Activated T-cell treated with anti-CD3 and anti-CD28 coated beads, Interleukin-2, amount 50 U/mL, for 24 hours (primary cell): ENCODE results near the gene TLR5.

Experiments used
- DNase-seq: peaks from one replicate; pipeline ENCODE4 v3.0.0-alpha.2; 2020
- H3K27ac Mint-ChIP-seq: 2 replicates; pipeline ENCODE4 v1.8.0; 2020; ENCODE audit warnings: mild to moderate bottlenecking, mixed read lengths
- H3K27me3 Mint-ChIP-seq: 2 replicates; pipeline ENCODE4 v1.8.0; 2020; ENCODE audit warnings: mixed read lengths
- H3K36me3 Mint-ChIP-seq: 2 replicates; pipeline ENCODE4 v1.8.0; 2020; ENCODE audit warnings: low read depth, mixed read lengths
- H3K4me1 Mint-ChIP-seq: 2 replicates; pipeline ENCODE4 v1.8.0; 2020; ENCODE audit warnings: low read depth, mixed read lengths
- H3K4me3 Mint-ChIP-seq: 2 replicates; pipeline ENCODE4 v1.8.0; 2020; ENCODE audit warnings: mild to moderate bottlenecking, moderate library complexity, mixed read lengths
- H3K9me3 Mint-ChIP-seq: 2 replicates; pipeline ENCODE4 v1.8.0; 2020; ENCODE audit warnings: mixed read lengths

The TLR5 gene

GRCh38 chr1:223137455-223138085, 5.5 kb downstream of the TLR5 start:
- DNase-seq: no peak
- peaks cover 26% of the 10 kb centered on the region for H3K27me3 Mint-ChIP-seq
- peaks cover 15% of the 10 kb centered on the region for H3K4me1 Mint-ChIP-seq
- no peak overlapping the region for H3K4me3 Mint-ChIP-seq
- no peaks in the 10 kb centered on the region for H3K36me3 Mint-ChIP-seq
- H3K27ac Mint-ChIP-seq: no peak overlapping the region
- no peaks in the 10 kb centered on the region for H3K9me3 Mint-ChIP-seq

DNA sequence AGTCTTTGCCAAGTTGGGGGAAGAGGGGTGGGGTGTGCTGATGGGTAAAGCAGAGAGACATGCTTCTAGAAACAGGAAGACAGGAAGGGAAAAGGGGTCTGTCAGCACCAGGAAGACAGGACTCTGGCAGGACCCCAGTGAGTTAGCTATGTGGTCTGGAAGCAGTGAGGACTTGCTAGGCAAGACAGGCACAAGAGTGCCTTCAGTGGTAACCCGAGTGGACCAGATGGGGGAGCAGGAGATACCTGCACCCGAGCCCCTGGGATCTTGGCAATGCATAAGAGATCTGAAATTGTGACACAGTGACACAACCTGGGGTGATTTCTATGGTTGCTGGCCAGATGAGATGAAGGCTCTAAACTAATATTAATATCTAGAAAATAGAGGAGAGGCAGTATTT, 7.0 kb downstream of the TLR5 start:
- Mint-ChIP-seq H3K4me3 (no peak overlapping the region), H3K27ac (no peak overlapping the region), H3K4me1 (peaks cover 13% of the 10 kb centered on the region), H3K27me3 (peaks cover 26% of the 10 kb centered on the region), H3K36me3 (no peaks in the 10 kb centered on the region), H3K9me3 (no peaks in the 10 kb centered on the region)
- no peak for DNase-seq

- no peak overlapping the region for H3K4me3 Mint-ChIP-seq
- DNase-seq: no peak
- H3K9me3 Mint-ChIP-seq: no peaks in the 10 kb centered on the region
- no peak overlapping the region for H3K27ac Mint-ChIP-seq
- peaks cover 26% of the 10 kb centered on the region for H3K27me3 Mint-ChIP-seq
- no peaks in the 10 kb centered on the region for H3K36me3 Mint-ChIP-seq
- H3K4me1 Mint-ChIP-seq: peaks cover 13% of the 10 kb centered on the region
These were observed 7.7 kb downstream of the TLR5 start for GRCh38 chr1:223135176-223135942.

DNA sequence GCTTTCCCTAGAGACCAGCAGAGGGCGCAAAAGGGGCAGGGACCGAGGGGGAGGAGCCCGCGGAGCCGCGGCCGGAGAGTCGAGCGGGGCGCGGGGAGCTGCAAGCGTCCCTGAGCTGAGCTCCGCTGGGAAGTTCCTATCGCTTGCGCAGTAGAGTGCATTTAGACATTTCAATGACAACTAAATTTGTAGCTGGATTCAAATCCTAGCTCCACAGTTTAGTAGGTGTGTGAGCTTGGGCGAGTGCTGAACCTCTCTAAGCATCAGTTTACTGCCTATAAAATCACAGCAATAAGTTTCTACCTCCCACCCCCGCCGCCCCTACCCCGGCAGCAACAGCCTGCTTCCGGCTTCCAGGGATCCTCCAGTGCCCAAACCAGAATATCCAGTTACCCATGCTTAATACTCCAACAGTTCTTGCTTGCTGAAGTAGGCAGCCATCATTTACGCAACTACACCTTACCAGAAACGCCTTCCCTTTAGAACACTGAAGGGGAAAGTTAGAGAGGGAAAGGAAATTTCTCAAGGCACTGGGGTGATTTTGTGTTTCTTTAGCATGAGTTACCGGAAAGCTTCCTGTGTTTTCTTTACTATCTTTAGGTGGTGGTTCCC, 9.1 kb downstream of the TLR5 start:
- Mint-ChIP-seq H3K36me3 (no peaks in the 10 kb centered on the region), H3K27ac (no peak overlapping the region), H3K4me1 (peaks cover 21% of the 10 kb centered on the region), H3K9me3 (no peaks in the 10 kb centered on the region), H3K27me3 (peaks cover 30% of the 10 kb centered on the region), H3K4me3 (peak overlapping the region; percentile 56)
- DNase-seq: peak; percentile 85

DNA sequence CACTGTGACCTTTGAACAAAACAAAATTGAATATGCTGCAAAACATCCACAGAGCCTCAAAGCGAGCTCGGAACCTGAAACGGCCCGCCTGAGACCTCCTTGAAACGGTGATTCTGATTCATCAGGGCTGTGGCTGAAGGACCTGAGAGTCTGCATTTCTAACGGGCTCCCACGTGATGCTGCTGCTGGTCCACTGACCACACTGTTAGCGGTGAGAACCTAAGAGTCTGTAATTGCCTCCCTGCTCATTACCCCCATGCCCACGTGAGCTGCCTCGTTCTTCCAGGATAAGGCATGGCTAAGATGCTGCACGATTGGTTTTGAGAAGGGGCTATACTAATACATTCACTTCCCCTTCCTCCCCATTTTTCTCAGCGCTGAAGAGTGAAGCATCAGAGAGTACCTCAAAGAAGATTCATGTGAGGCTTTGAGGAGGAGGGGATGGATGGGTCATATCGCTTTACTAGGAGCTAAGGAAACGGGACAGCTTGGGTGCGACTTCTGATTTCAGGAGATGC, 9.7 kb downstream of the TLR5 start:
- no peak overlapping the region for H3K27ac Mint-ChIP-seq
- DNase-seq: peak; percentile 36
- H3K9me3 Mint-ChIP-seq: no peaks in the 10 kb centered on the region
- H3K36me3 Mint-ChIP-seq: no peaks in the 10 kb centered on the region
- H3K4me3 Mint-ChIP-seq: peak overlapping the region; percentile 56
- H3K4me1 Mint-ChIP-seq: peaks cover 23% of the 10 kb centered on the region
- H3K27me3 Mint-ChIP-seq: peaks cover 35% of the 10 kb centered on the region

DNA sequence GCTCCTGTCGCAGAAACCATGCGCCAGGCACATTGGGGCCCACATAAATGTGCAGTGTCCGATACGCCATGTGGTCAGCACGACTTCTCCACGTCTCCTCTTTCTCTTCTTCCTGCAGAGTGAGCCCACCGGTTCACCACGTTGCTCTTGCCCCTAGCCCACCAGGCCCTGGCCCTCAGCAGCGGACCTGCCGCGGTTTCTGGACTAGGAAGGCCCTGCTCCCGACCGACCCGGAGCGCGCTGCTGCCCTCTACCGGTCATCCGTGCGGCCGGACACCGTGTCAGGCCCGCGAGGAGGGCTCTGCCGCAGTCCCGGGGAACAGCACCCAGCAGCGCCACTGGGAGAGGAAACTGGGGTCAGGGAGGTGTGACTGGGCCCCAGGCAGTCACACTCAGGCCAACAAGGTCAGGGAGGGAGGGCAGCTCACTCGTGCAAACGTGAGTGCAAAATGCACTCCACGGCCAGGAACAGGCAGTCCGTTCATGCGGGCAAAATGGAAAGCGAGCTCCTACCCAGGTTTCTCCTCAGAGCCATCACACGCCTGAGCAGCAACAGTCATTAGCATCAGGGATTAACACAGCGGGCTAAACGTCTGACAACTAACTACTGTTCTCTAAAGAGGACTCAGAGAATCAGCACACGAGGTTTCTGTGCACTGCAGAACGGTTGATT, 13.7 kb downstream of the TLR5 start:
- peak overlapping the region; percentile 25 for H3K4me3 Mint-ChIP-seq
- DNase-seq: peak; percentile 81
- H3K27ac Mint-ChIP-seq: no peak overlapping the region
- H3K4me1 Mint-ChIP-seq: peaks cover 22% of the 10 kb centered on the region
- H3K36me3 Mint-ChIP-seq: no peaks in the 10 kb centered on the region
- H3K27me3 Mint-ChIP-seq: peaks cover 19% of the 10 kb centered on the region
- H3K9me3 Mint-ChIP-seq: no peaks in the 10 kb centered on the region

- Mint-ChIP-seq H3K9me3 (no peaks in the 10 kb centered on the region), H3K27ac (no peak overlapping the region), H3K4me3 (no peak overlapping the region), H3K27me3 (peaks cover 14% of the 10 kb centered on the region), H3K4me1 (peaks cover 16% of the 10 kb centered on the region), H3K36me3 (no peaks in the 10 kb centered on the region)
- no peak for DNase-seq
These were observed 16.3 kb downstream of the TLR5 start for GRCh38 chr1:223126741-223127140.

- peaks cover 16% of the 10 kb centered on the region for H3K4me1 Mint-ChIP-seq
- H3K4me3 Mint-ChIP-seq: no peak overlapping the region
These were observed 17.3 kb downstream of the TLR5 start for GRCh38 chr1:223125766-223126165.

GRCh38 chr1:223123011-223123610, 19.9 kb downstream of the TLR5 start:
- DNase-seq: no peak
- Mint-ChIP-seq H3K36me3 (no peaks in the 10 kb centered on the region), H3K27ac (no peak overlapping the region), H3K4me3 (peak overlapping the region; percentile 30), H3K4me1 (peaks cover 6% of the 10 kb centered on the region), H3K27me3 (peaks cover 5% of the 10 kb centered on the region), H3K9me3 (no peaks in the 10 kb centered on the region)

More at GRCh38 chr1:223125766-223126165, 17.3 kb downstream of the TLR5 start:
- H3K27me3 Mint-ChIP-seq: peaks cover 14% of the 10 kb centered on the region
- no peaks in the 10 kb centered on the region for H3K9me3 Mint-ChIP-seq
- no peak for DNase-seq
- H3K36me3 Mint-ChIP-seq: no peaks in the 10 kb centered on the region
- no peak overlapping the region for H3K27ac Mint-ChIP-seq

DNA sequence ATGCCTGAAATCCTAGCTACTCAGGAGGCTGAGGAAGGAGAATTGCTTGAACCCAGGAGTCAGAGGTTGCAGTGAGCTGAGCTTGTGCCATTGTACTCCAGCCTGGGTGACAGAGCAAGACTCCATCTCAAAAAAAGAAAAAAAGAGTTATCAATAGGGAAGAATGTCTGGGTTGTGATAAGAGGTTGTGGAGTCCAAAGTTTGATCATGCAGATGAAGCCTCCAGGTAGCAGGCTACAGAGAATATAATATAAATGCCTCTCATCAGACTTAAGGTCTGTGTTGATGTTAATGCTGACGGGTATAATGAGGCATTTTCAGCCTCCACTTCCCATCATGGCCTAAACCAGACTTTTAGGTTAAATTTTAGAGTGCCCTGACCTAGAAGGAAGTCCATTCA, 24.6 kb downstream of the TLR5 start:
- H3K36me3 Mint-ChIP-seq: no peaks in the 10 kb centered on the region
- H3K4me1 Mint-ChIP-seq: peaks cover 4% of the 10 kb centered on the region
- DNase-seq: no peak
- H3K27me3 Mint-ChIP-seq: peaks cover 3% of the 10 kb centered on the region
- no peak overlapping the region for H3K27ac Mint-ChIP-seq
- no peak overlapping the region for H3K4me3 Mint-ChIP-seq
- no peaks in the 10 kb centered on the region for H3K9me3 Mint-ChIP-seq

DNA sequence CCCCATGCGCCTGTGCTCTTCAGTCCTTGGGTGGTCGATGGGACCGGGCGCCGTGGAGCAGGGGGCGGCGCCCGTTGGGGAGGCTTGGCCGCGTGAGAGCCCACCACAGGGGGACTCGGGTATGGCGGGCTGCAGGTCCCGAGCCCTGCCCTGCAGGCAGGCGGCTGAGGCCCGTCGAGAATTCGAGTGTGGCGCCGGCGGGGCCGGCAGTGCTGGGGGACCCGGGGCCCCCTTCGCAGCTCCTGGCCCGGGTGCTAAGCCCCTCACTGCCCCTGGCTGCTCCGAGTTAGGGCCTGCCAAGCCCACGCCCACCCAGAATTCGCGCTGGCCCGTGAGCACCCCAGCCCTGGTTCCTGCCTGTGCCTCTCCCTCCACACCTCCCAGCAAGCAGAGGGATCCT, 26.1 kb downstream of the TLR5 start:
- DNase-seq: no peak
- Mint-ChIP-seq H3K27ac (no peak overlapping the region), H3K36me3 (no peaks in the 10 kb centered on the region), H3K4me1 (no peaks in the 10 kb centered on the region), H3K9me3 (no peaks in the 10 kb centered on the region), H3K27me3 (no peaks in the 10 kb centered on the region), H3K4me3 (no peak overlapping the region)

DNA sequence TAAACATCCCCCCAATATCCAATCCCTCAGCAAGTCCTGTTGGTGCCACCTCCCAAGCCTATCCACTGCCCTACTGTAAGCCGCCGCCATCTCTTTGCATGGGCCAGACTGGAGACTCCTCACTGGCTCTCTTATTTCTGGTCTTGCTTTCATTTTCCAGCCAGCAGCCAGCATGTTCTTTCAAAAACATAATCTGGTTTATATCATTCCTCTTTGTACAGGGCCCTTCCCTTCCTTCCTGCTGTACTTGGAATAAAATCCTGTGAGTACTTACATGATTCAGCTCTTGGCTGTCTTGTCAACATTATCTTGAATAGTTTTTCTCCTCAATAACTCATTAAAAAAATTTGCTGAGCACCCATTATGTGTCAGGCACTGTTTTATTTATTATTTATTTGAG, 28.2 kb downstream of the TLR5 start:
- Mint-ChIP-seq H3K36me3 (no peaks in the 10 kb centered on the region), H3K9me3 (no peaks in the 10 kb centered on the region), H3K4me1 (peaks cover 3% of the 10 kb centered on the region), H3K4me3 (no peak overlapping the region), H3K27ac (no peak overlapping the region), H3K27me3 (no peaks in the 10 kb centered on the region)
- no peak for DNase-seq

DNA sequence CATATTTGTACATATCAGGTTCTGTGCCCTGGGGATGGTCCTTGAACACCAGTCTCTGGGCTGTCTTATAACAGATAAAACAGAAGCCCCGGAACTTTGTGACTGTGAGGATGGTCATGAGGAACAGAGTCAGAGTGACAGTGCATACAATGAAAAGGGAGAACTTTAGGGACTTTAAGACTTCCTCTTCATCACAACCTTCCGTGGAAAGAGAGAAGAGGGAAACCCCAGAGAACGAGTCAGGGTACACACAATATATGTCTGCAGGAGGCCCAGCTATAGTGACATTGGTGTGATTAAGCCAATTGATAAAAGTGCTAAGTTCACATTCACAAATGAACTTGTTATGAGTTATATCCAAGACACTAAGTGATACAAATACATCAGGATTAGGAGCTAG, 32.1 kb downstream of the TLR5 start:
- Mint-ChIP-seq H3K27ac (no peak overlapping the region), H3K4me1 (peaks cover 8% of the 10 kb centered on the region), H3K9me3 (no peaks in the 10 kb centered on the region), H3K27me3 (peaks cover 9% of the 10 kb centered on the region), H3K36me3 (no peaks in the 10 kb centered on the region), H3K4me3 (no peak overlapping the region)
- DNase-seq: no peak

- Mint-ChIP-seq H3K36me3 (no peaks in the 10 kb centered on the region), H3K4me3 (no peak overlapping the region), H3K9me3 (no peaks in the 10 kb centered on the region), H3K4me1 (peaks cover 8% of the 10 kb centered on the region), H3K27me3 (peaks cover 11% of the 10 kb centered on the region), H3K27ac (no peak overlapping the region)
- DNase-seq: no peak
These were observed 33.4 kb downstream of the TLR5 start for GRCh38 chr1:223109581-223110026.
